GM18861 (cell line): ENCODE data around the gene PDXDC1.
"Not testable (repeated sequence)": the region's sequence is repeated elsewhere in the genome, so short reads cannot be mapped to it uniquely, and the experiment has no call there.

Experiments used
- ATAC-seq: cut with Tn5 transposase; IDR thresholded peaks from one replicate; pipeline ENCODE4 v1.9.1; 2021; ENCODE audit not compliant: unreplicated experiment

PDXDC1 gene

DNA sequence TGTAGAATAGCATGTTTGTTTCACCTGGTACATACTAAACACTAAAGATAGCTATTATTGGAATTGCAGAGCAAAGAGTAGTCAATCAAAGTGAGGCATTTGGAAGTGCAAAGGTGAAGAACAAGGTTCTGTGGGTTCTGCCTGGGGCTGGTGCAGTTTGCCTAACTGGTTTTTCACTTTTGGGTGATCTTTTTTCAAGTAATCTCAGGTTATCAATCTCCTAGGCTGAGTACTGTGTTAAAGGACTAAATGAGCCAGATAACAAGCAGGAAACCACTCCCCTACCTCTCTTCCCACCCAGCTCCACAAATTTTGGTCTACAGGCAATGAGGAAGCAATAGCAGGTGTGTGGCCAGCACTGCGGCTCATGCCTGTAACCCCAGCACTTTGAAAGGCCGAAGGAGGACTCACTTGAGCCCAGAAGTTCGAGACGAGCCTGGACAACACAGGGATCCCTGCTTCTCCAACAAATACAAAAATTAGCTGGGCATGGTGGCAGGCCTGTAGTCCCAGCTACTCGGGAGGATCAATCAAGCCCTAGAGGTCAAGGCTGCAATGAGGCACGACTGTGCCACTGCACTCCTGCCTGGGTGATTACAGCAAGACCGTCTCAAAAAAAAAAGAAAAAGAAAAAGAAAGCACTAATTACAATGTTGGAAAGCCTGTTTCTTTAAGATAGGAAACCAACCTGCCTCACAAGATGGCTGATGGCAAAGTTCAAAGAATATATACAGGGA, 83.0 kb downstream of the PDXDC1 start:
- ATAC-seq: no peak

- no peak for ATAC-seq
Observed at GRCh38 chr16:15059324-15059723, 84.5 kb downstream of the PDXDC1 start.

- ATAC-seq: not testable (repeated sequence)
Observed at GRCh38 chr16:15062085-15062810, 87.4 kb downstream of the PDXDC1 start.

- not testable (repeated sequence) for ATAC-seq
Observed at GRCh38 chr16:15065961-15066360, 91.1 kb downstream of the PDXDC1 start.

- ATAC-seq: not testable (repeated sequence)
Observed at GRCh38 chr16:15066690-15067089, 91.9 kb downstream of the PDXDC1 start.

DNA sequence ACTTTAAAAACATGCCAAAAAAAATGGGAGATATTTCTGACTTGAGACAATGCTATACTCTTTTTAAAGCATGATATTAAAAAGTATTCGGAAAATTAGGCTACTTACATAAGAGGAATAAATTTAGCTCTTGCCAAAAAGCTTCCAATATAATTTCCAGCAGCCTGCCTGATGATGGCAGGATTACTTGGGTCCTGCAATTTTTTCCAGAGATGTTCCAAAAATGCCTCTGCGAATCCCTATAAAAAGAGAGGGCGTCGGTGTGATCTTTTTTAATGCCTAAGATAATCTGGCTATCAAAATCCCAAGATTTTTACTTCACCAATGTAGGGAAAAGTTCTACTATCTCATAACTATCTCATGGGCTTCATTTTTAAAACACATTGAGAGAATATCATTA, 96.2 kb downstream of the PDXDC1 start:
- not testable (repeated sequence) for ATAC-seq

- ATAC-seq: not testable (repeated sequence)
Observed at GRCh38 chr16:15071916-15072769, 97.3 kb downstream of the PDXDC1 start.

- no peak for ATAC-seq
Observed at GRCh38 chr16:15073101-15073500, 98.3 kb downstream of the PDXDC1 start.

GRCh38 chr16:15076161-15076560, 101.3 kb downstream of the PDXDC1 start:
- ATAC-seq: not testable (repeated sequence)

GRCh38 chr16:15080883-15081282, 106.1 kb downstream of the PDXDC1 start:
- ATAC-seq: not testable (repeated sequence)

GRCh38 chr16:15082788-15083187, 108.0 kb downstream of the PDXDC1 start:
- ATAC-seq: peak; percentile 57

- not testable (repeated sequence) for ATAC-seq
Observed at GRCh38 chr16:15090663-15091269, 115.9 kb downstream of the PDXDC1 start.

DNA sequence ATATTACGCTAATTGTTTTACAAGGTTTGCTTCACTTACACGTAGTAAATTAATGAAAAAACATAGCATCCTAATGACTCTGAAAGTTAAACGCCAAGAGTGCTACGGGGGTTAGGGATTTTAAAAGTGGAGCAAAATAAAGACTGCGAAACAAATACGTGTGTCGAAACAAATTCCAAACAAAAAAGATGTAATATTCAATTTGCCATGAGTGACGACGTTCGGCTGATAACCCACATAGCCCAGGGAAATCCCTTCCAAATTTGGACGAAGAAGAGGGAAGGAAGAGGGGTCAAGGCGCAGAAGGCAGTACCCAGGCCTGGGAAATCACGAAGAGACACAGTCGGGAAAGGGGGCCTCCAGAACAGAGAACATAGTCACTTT, 118.7 kb downstream of the PDXDC1 start:
- not testable (repeated sequence) for ATAC-seq

- ATAC-seq: peak; percentile 97
Observed at GRCh38 chr16:15093955-15094827, 119.4 kb downstream of the PDXDC1 start, which contains the start of gene RRN3. Gene RRN3 (minus strand): TSS chr16:15094272. CDS start chr16:15094233, 39 bp downstream.

GRCh38 chr16:15096583-15096972, 121.8 kb downstream of the PDXDC1 start:
- not testable (repeated sequence) for ATAC-seq

DNA sequence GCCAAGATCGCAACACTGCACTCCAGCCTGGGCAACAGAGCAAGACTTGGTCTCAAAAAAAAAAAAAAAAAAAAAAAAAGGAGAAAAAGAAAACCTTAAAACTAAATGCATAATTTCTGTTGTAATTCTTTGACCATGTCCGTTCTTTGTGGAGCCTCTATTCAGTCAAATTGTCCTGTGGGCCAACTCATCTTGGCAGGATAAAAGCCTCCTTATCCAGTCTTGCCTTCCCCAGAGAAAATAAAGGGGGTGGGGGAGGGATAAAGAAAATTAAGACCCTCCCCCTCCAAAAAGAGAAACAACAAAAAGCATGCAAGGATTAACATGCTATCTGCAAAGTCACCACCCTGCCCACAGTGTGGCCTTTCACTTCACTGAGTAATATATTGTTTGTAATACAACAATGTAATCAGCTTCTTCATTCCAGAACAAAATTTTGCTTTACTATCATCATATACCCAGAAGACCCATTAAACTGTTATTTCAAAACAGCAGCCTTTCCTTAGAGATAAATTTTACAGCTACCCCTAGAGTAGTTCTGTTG, 124.6 kb downstream of the PDXDC1 start:
- not testable (repeated sequence) for ATAC-seq

DNA sequence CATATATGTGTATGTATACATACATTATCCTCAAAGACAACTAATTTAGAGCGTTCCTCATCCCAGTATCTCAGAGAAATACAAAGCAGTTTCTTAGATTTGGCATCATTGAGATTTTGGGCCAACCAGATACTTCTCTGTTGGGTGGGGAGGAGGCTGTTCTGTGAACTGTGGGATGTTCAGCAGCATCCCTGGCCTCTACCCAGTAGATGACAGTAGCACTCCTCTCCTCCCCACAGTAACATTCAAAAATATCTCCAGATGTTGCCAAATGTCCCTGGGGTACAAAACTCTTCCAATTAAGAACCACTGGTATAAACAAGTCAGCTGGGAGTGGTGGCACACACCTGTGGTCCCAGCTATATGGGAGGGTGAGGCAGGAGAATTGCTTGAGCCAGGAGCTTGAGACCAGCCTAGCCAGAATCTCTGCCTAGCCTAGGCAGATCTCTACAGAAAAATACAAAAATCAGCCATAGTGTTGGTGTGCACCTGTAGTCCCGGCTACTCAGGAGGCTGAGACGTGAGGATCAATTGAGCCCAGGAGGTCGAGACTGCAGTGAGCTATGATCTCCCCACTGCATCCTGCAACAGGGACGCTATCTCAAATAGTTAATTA, 125.7 kb downstream of the PDXDC1 start:
- ATAC-seq: not testable (repeated sequence)

DNA sequence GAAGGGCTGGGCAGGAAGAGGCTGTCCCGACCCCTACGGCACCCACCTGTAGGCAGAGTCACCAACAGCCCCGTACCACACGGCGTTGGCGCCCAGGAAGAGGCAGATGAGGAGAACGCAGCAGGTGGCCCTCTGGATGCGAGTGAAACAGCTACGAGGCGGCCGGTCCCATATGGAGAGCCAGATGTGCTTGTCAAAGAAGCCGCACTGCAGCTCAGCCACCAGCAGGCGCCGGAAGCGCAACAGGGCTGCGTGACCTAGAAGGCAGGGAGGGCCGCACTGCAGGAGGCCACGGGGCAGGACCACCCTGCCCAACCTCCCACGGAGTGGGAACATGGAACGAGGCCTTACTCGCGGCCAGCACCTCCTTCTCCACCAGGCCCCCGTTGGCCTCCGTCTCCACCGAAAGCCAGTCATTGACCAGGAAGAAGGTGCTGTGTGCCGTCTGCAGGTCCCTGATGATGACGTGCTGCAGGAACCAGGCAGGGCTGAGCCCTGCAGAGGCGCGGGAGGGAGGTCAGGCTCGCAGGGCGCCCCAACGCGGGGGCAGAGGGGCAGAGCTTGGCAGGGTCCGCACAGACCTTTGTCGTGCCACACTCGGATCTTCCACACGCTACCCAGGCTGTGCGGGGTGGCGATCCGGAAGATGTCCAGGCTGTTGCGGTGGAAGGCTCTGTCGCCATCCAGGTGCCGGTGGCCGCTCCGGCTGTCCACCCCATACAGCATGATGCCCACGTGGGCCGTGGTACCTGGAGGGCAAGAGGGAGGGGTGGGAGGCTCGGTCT, 153.0 kb downstream of the PDXDC1 start:
- ATAC-seq: not testable (repeated sequence)
